ENCODE results near the gene GGCX. TPM values are rescaled to one million over a fixed set of nuclear protein-coding genes. Genes with fewer than 3 reads are reported as not detected.

The GGCX gene
- total and polyA plus RNA-seq, 2 of the 13 experiments (the other 11 are each of a cell fraction or from before 2014, with no cell fraction given): 72.5 to 103 TPM

DNA sequence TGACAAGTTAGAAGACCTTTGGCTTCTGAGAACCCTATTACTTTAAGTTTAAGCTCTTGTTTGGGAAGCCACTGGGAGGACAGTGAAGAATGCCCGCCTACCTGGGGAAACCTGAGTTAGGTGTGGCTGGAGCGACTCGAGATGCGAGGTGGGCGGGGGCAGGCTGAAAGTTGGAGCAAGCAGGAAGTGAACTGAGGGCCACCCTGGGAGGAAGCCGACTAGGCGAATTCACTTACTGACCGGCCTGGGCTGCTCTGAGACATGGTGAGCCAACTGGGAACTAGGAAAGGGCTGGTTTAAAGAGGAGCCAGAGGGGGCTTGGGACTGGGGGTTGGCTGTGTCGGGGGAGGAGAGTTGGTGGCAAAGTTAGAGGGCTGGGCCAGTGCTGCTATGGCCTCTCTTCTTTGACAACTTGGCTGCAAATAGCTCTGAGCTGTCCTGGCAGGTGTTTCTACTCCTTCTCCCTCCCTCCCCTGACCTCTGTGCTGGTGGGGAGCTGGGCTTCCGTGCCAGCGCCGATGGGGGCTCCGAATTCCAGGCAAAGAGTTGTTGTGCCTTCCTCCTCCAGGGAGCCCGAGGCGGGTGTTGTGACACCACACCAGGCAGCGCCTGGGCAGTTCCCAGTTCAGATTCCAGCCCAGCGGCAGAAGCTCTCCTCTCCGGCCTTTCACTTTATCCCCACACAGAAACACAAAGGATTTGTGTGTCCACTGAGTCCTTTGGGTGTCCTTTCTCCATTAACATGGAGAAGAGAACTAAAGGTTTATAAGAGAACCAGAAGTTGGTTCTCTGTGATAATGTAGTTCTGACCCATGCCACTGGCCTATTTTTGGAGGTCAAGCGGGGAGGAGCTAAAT is 16.3 kb upstream of the GGCX start, which contains the start of gene VAMP8 (continued):
- TF ChIP-seq, protein P1, sequence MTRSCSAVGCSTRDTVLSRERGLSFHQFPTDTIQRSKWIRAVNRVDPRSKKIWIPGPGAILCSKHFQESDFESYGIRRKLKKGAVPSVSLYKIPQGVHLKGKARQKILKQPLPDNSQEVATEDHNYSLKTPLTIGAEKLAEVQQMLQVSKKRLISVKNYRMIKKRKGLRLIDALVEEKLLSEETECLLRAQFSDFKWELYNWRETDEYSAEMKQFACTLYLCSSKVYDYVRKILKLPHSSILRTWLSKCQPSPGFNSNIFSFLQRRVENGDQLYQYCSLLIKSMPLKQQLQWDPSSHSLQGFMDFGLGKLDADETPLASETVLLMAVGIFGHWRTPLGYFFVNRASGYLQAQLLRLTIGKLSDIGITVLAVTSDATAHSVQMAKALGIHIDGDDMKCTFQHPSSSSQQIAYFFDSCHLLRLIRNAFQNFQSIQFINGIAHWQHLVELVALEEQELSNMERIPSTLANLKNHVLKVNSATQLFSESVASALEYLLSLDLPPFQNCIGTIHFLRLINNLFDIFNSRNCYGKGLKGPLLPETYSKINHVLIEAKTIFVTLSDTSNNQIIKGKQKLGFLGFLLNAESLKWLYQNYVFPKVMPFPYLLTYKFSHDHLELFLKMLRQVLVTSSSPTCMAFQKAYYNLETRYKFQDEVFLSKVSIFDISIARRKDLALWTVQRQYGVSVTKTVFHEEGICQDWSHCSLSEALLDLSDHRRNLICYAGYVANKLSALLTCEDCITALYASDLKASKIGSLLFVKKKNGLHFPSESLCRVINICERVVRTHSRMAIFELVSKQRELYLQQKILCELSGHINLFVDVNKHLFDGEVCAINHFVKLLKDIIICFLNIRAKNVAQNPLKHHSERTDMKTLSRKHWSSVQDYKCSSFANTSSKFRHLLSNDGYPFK (CRISPR knock-in tag; IDR thresholded peaks at IDR 0.05; ENCODE audit: borderline replicate concordance): peak; percentile 24; the same call in 1 of the 2 replicates
- TF ChIP-seq NAIF1 (CRISPR knock-in tag; IDR thresholded peaks at IDR 0.05; ENCODE audit: borderline replicate concordance): no peak; the same call in 1 of the 2 replicates
- TF ChIP-seq SAFB2 (CRISPR knock-in tag; IDR thresholded peaks at IDR 0.05; ENCODE audit: borderline replicate concordance, low read depth): no peak
- no peak for TF ChIP-seq ZNF331 (CRISPR knock-in tag; IDR thresholded peaks at IDR 0.05)
- TF ChIP-seq, protein P2, sequence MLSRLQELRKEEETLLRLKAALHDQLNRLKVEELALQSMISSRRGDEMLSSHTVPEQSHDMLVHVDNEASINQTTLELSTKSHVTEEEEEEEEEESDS (CRISPR knock-in tag; IDR thresholded peaks at IDR 0.05; ENCODE audit: borderline replicate concordance): peak; percentile 41; the same call in 1 of the 2 replicates
- peak; percentile 56 for TF ChIP-seq ZFX (CRISPR knock-in tag; IDR thresholded peaks at IDR 0.05; ENCODE audit: low read depth)
- no peak for TF ChIP-seq ZNF660 (CRISPR knock-in tag; IDR thresholded peaks at IDR 0.05; ENCODE audit: borderline replicate concordance, low read depth)
- TF ChIP-seq JDP2 (CRISPR knock-in tag; IDR thresholded peaks at IDR 0.05; ENCODE audit: borderline replicate concordance): no peak
- TF ChIP-seq JUNB (CRISPR knock-in tag; IDR thresholded peaks at IDR 0.05; ENCODE audit: borderline replicate concordance): no peak
- TF ChIP-seq ISX (CRISPR knock-in tag; conservative IDR thresholded peaks at IDR 0.05): no peak
- TF ChIP-seq ZNF496 (CRISPR knock-in tag; IDR thresholded peaks at IDR 0.05; ENCODE audit: insufficient replicate concordance): no peak
- TF ChIP-seq IRX3 (CRISPR knock-in tag; IDR thresholded peaks at IDR 0.05; ENCODE audit: borderline replicate concordance, low read depth): no peak; the same call in 1 of the 2 replicates
- TF ChIP-seq ZNF879 (CRISPR knock-in tag; IDR thresholded peaks at IDR 0.05): no peak
- TF ChIP-seq ZSCAN29 (CRISPR knock-in tag; conservative IDR thresholded peaks at IDR 0.05): no peak
- TF ChIP-seq SMARCE1 (IDR thresholded peaks at IDR 0.05; ENCODE audit: borderline replicate concordance): no peak
- 0 out of 2 replicates have a peak, but pooled peaks have one; percentile 9 for TF ChIP-seq GATAD2A (CRISPR knock-in tag; IDR thresholded peaks at IDR 0.05)
- TF ChIP-seq, protein P3, sequence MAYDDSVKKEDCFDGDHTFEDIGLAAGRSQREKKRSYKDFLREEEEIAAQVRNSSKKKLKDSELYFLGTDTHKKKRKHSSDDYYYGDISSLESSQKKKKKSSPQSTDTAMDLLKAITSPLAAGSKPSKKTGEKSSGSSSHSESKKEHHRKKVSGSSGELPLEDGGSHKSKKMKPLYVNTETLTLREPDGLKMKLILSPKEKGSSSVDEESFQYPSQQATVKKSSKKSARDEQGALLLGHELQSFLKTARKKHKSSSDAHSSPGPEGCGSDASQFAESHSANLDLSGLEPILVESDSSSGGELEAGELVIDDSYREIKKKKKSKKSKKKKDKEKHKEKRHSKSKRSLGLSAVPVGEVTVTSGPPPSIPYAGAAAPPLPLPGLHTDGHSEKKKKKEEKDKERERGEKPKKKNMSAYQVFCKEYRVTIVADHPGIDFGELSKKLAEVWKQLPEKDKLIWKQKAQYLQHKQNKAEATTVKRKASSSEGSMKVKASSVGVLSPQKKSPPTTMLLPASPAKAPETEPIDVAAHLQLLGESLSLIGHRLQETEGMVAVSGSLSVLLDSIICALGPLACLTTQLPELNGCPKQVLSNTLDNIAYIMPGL (CRISPR knock-in tag; IDR thresholded peaks at IDR 0.05; ENCODE audit: borderline replicate concordance in 1 of 2, low read depth in 1 of 2): peak; percentile 37 to 67; a peak in 2 of 4 replicates
- no peak for TF ChIP-seq ZBTB20 (CRISPR knock-in tag; IDR thresholded peaks at IDR 0.05; ENCODE audit: borderline replicate concordance, low read depth)
- TF ChIP-seq, protein P4, sequence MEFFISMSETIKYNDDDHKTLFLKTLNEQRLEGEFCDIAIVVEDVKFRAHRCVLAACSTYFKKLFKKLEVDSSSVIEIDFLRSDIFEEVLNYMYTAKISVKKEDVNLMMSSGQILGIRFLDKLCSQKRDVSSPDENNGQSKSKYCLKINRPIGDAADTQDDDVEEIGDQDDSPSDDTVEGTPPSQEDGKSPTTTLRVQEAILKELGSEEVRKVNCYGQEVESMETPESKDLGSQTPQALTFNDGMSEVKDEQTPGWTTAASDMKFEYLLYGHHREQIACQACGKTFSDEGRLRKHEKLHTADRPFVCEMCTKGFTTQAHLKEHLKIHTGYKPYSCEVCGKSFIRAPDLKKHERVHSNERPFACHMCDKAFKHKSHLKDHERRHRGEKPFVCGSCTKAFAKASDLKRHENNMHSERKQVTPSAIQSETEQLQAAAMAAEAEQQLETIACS (CRISPR knock-in tag; IDR thresholded peaks at IDR 0.05): no peak
- TF ChIP-seq, protein P5, sequence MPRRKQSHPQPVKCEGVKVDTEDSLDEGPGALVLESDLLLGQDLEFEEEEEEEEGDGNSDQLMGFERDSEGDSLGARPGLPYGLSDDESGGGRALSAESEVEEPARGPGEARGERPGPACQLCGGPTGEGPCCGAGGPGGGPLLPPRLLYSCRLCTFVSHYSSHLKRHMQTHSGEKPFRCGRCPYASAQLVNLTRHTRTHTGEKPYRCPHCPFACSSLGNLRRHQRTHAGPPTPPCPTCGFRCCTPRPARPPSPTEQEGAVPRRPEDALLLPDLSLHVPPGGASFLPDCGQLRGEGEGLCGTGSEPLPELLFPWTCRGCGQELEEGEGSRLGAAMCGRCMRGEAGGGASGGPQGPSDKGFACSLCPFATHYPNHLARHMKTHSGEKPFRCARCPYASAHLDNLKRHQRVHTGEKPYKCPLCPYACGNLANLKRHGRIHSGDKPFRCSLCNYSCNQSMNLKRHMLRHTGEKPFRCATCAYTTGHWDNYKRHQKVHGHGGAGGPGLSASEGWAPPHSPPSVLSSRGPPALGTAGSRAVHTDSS (CRISPR knock-in tag; conservative IDR thresholded peaks at IDR 0.05): no peak
- TF ChIP-seq NBN (conservative IDR thresholded peaks at IDR 0.05): no peak

Data from HepG2 (cell line).